ENCODE measurements around the gene LRRTM4. TPM values are rescaled to one million over a fixed set of nuclear protein-coding genes. Genes with fewer than 3 reads are reported as not detected.

Gene LRRTM4
- polyA plus RNA-seq, 3 donors: 0.68 to 1.7 (median 0.87) TPM

- DNase-seq: no peak
Observed at GRCh38 chr2:77322431-77322830, 199.7 kb downstream of the LRRTM4 start.

- DNase-seq: no peak
Observed at GRCh38 chr2:77314721-77315120, 207.5 kb downstream of the LRRTM4 start.

- no peak for DNase-seq
Observed at GRCh38 chr2:77310416-77310815, 211.8 kb downstream of the LRRTM4 start.

- DNase-seq: no peak
Observed at GRCh38 chr2:77309725-77310124, 212.5 kb downstream of the LRRTM4 start.

GRCh38 chr2:77301441-77301840, 220.7 kb downstream of the LRRTM4 start:
- no peak for DNase-seq

GRCh38 chr2:77296791-77297190, 225.4 kb downstream of the LRRTM4 start:
- DNase-seq: no peak

GRCh38 chr2:77294474-77294873, 227.7 kb downstream of the LRRTM4 start:
- DNase-seq: no peak

- DNase-seq: no peak
Observed at GRCh38 chr2:77284353-77284752, 237.8 kb downstream of the LRRTM4 start.

- DNase-seq: no peak
Observed at GRCh38 chr2:77271262-77271661, 250.9 kb downstream of the LRRTM4 start.

- DNase-seq: no peak
Observed at GRCh38 chr2:77270433-77270832, 251.7 kb downstream of the LRRTM4 start.

GRCh38 chr2:77268626-77269025, 253.6 kb downstream of the LRRTM4 start:
- no peak for DNase-seq

- no peak for DNase-seq
Observed at GRCh38 chr2:77232909-77233425, 289.2 kb downstream of the LRRTM4 start.

GRCh38 chr2:77228391-77228790, 293.8 kb downstream of the LRRTM4 start:
- DNase-seq: no peak

GRCh38 chr2:77210725-77211124, 311.5 kb downstream of the LRRTM4 start:
- DNase-seq: no peak

GRCh38 chr2:77207331-77207730, 314.8 kb downstream of the LRRTM4 start:
- no peak for DNase-seq

GRCh38 chr2:77201755-77202154, 320.4 kb downstream of the LRRTM4 start:
- DNase-seq: no peak

- no peak for DNase-seq
Observed at GRCh38 chr2:77199411-77199810, 322.8 kb downstream of the LRRTM4 start.

GRCh38 chr2:77193858-77194448, 328.2 kb downstream of the LRRTM4 start:
- DNase-seq: no peak

GRCh38 chr2:77192811-77193289, 329.3 kb downstream of the LRRTM4 start:
- no peak for DNase-seq

GRCh38 chr2:77191665-77192064, 330.5 kb downstream of the LRRTM4 start:
- no peak for DNase-seq

GRCh38 chr2:77190721-77191346, 331.3 kb downstream of the LRRTM4 start:
- no peak for DNase-seq

GRCh38 chr2:77185052-77185451, 337.1 kb downstream of the LRRTM4 start:
- no peak for DNase-seq

- no peak for DNase-seq
Observed at GRCh38 chr2:77179297-77179696, 342.9 kb downstream of the LRRTM4 start.

All from renal pelvis (tissue), 4 donors.